GM19193 (cell line): Measurements from ENCODE around the gene SASS6.

Experiments
- POLR2A ChIP-seq: IDR thresholded peaks from 4 replicates; pipeline ENCODE4 v1.6.1; 2011; ENCODE audit not compliant: insufficient read depth, insufficient read length; ENCODE audit errors: extremely low read depth

Gene SASS6

GRCh38 chr1:100132566-100133477 lies at the start of gene SASS6, which contains the start of gene TRMT13:
SASS6 (minus strand) TSS chr1:100132930; CDS start chr1:100132814, 116 bp downstream.
TRMT13 (plus strand) TSS chr1:100133163; CDS start chr1:100133169, 6 bp downstream.
- TF ChIP-seq POLR2A = peak; percentile 72

GRCh38 chr1:100178091-100178490 lies 45.4 kb upstream of the SASS6 start, which contains the start of gene LRRC39:
LRRC39 (minus strand) TSS chr1:100178256; CDS start chr1:100168516, 9,740 bp downstream.
- TF ChIP-seq POLR2A = no peak

- TF ChIP-seq POLR2A = no peak
Observed at GRCh38 chr1:100177295-100178041, 44.7 kb upstream of the SASS6 start.

GRCh38 chr1:100168051-100168450 lies 35.3 kb upstream of the SASS6 start:
- TF ChIP-seq POLR2A = no peak

- no peak for TF ChIP-seq POLR2A
Observed at GRCh38 chr1:100164702-100165101, 32.0 kb upstream of the SASS6 start.

GRCh38 chr1:100164216-100164615 lies 31.5 kb upstream of the SASS6 start:
- TF ChIP-seq POLR2A = no peak

GRCh38 chr1:100162881-100163280 lies 30.2 kb upstream of the SASS6 start:
- TF ChIP-seq POLR2A = no peak

- TF ChIP-seq POLR2A = no peak
Observed at GRCh38 chr1:100152271-100152670, 19.5 kb upstream of the SASS6 start.

- TF ChIP-seq POLR2A = no peak
Observed at GRCh38 chr1:100151679-100152078, 18.9 kb upstream of the SASS6 start.

GRCh38 chr1:100147875-100148274 lies 15.1 kb upstream of the SASS6 start:
- TF ChIP-seq POLR2A = no peak

GRCh38 chr1:100146958-100147357 lies 14.2 kb upstream of the SASS6 start:
- TF ChIP-seq POLR2A = no peak

GRCh38 chr1:100145116-100145515 lies 12.4 kb upstream of the SASS6 start:
- TF ChIP-seq POLR2A = no peak

GRCh38 chr1:100142343-100142742 lies 9.6 kb upstream of the SASS6 start:
- no peak for TF ChIP-seq POLR2A

GRCh38 chr1:100141192-100141591 lies 8.5 kb upstream of the SASS6 start:
- TF ChIP-seq POLR2A = no peak

GRCh38 chr1:100137602-100138001 lies 4.9 kb upstream of the SASS6 start:
- TF ChIP-seq POLR2A = no peak
